ENCODE results near the gene LSS.
A peak's percentile ranks its signal among the peaks of the same experiment; 100 is the strongest.
"Not testable (repeated sequence)": the region's sequence is repeated elsewhere in the genome, so short reads cannot be mapped to it uniquely, and the experiment has no call there.

The LSS gene

DNA sequence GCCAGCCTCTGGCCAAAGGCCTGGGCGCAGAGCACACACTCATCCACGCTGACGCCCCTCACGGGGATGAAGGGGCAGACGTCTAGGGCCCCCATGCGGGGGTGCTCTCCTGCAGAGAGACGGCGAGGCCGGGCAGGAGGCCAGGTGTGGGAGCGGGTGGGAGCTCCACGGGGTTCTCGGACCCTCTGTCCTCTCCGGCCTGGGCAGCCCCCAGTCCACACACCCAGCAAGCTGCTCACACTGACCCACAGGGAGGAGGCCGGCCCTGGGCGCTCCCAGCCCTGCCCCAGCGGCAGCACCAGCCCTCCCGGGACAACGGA lies 75.7 kb downstream of the LSS start:
- DNase-seq = peak; percentile 32

GRCh38 chr21:46151989-46152926 lies 76.3 kb downstream of the LSS start:
- DNase-seq = peak; percentile 13

GRCh38 chr21:46151261-46151988 lies 77.1 kb downstream of the LSS start:
- peak; percentile 21 for DNase-seq

DNA sequence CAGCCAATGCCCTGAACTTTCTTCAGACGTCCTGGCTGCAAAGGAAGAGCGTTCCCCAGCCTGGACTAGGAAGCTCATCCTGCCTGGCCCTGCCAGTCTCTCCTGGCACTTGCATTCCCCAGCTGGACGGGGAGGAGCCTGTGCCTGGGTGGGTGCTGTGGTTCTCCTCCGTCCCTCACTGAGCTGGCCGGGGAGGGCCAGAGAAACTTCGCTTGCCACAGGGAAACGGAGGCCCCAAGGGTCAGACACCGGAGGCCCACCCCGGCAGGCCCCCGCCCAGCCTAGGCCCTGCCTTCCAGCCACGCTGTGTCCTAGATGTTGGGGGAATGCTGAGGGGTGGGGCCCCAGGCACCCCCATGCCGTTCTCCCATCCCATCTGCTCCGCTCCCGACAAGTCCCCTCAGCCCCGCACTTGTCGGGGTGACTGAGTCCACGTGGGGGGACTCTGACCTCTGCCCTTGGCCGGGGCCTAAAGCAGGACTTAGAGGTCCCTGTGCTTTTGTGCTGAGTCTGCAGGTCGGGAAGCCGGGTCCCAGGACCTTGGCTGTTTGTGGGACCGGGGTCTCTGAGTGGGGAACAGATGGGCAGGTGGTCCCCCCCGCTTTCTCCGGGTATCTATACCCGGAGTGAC lies 78.0 kb downstream of the LSS start:
- DNase-seq = peak; percentile 35

GRCh38 chr21:46150073-46150472 lies 78.5 kb downstream of the LSS start:
- peak; percentile 23 for DNase-seq

DNA sequence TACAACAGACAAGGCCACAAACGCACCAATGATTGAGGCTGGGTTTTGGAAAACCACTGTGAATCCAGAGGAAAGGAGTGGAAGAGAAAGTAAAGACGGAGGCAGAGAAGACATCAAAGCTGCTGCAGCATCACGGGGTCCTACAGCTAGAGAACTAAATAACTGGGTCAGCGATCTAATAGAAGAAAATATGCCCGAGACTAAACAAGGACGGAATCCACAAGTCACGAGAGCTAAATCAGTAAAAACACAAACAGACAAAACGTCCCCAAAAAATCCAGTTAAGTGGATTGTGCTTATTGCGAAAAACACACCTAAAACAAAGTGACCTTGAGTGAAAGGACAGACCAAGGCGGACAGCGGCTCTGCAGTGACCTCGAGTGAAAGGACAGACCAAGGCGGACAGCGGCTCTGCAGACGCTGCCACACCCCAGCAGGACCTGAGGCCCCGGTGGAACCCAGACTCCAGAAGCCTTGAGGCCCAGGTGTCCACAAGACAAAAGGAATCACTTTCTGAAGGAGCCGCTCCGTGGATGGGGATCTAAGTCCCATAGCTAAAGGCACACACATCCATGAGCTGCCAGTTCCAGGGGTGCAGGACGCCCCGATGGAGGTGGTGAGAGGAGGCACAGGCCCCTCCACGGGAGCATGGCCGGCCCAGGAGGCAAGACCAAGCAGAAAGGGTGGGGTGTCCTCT lies 79.2 kb downstream of the LSS start:
- peak; percentile 12 for DNase-seq

- no peak for DNase-seq
Observed at GRCh38 chr21:46148106-46148505, 80.5 kb downstream of the LSS start.

DNA sequence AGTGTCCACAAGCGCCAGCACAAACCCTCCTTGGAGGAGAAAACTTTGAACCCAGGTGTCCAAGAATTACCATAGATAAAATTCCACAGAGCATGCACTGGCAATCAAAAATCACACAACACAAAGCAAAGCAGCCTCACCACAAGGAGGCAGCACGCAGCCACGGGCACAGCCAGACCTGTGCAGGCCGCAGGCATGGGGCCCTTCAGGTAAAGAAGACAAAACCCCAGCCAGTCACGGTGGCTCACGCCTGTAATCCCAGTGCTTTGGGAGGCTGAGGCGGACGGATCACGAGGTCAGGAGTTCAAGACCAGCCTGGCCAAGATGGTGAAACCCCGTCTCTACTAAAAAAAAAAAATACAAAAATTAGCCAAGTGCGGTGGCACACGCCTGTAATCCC lies 81.1 kb downstream of the LSS start:
- peak; percentile 15 for DNase-seq

DNA sequence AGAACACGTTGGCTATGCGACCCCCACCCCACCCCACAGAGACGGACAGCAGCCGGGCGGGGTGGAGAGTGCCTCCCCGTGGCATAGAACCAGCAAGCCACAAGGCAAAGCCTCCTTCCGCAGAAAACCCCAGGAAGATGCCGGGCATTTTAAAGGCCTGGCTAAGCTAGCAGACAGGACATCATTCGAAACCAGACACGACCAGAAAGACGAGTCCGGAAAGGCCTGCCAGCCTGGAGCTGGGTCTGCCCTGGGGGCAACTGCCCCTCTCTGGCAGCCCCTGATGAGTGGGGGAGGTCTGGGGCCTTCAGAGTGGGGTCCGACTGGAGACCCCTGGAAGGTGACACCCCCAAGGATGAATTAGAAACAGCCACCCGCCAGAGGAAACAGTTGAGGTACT lies 81.7 kb downstream of the LSS start:
- DNase-seq = peak; percentile 10

GRCh38 chr21:46145840-46146691 lies 82.5 kb downstream of the LSS start:
- DNase-seq = peak; percentile 10

GRCh38 chr21:46145159-46145839 lies 83.3 kb downstream of the LSS start:
- DNase-seq = no peak

DNA sequence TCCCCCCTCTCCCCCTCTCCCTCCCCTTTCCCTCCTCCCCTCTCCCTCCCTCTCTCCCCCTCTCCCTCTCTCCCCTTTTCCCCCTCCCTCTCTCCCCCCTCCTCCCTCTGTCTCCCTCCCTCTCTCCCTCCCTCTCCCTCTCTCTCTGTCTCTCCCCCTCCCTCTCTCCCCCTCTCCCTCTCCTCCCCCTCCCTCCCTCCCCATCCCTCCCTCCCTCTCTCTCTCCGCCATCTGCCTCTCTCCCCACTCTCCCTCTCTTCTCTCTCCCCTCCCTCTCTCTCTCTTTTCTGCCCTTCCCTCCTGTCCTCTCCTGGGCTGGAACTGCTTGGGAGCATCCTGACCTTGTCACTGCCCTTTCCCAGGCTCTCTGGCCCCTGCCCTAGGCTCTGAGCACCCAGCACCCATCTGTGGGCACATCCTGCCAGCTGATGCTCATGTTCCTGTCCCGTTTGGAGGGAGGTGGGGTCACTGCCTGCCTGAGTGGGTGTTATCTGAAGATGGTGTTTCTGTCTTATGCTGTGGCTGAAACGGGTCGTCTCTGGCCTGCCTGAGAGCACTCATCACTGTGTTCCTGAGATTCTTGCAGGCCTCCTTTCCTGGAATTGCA lies 84.0 kb downstream of the LSS start:
- no peak for DNase-seq

DNA sequence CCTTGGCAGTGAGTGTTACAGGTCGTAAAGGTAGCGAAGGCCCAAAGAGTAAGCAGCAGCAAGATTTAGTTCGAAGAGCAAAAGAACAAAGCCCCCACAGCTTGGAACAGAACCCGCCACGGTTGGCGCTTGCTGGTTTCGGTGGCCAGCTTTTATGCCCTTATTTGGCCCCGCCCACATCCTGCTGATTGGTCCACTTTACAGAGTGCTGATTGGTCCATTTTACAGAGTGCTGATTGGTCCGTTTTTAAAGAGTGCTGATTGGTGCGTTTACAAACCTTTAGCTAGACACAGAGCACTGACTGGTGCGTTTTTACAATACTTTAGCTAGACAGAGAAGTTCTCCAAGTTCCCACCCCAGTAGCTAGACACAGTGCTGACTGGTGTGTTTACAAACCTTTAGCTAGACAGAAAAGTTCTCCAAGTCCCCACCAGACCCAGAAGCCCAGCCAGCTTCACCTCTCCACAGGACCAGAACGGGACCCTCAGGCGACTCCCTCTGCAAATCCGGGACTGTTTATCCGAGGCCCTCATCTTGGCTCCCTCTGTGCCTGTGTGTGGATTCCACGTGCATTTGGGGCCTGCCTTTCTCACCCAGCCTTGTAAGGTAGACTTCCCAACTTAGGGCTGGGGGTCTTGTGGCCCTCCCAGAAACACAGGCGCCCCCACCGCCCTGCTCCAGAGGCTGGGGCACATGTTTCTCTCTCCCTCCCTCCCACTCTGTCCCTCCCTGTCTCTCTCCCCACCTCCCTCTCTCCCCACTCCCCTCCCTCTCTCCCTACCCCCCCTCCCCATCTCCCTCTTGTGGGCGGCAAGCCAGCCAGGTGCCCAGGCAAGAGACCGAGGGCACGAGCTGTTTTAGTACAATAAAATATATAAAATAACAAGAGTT lies 85.7 kb downstream of the LSS start:
- DNase-seq = no peak

DNA sequence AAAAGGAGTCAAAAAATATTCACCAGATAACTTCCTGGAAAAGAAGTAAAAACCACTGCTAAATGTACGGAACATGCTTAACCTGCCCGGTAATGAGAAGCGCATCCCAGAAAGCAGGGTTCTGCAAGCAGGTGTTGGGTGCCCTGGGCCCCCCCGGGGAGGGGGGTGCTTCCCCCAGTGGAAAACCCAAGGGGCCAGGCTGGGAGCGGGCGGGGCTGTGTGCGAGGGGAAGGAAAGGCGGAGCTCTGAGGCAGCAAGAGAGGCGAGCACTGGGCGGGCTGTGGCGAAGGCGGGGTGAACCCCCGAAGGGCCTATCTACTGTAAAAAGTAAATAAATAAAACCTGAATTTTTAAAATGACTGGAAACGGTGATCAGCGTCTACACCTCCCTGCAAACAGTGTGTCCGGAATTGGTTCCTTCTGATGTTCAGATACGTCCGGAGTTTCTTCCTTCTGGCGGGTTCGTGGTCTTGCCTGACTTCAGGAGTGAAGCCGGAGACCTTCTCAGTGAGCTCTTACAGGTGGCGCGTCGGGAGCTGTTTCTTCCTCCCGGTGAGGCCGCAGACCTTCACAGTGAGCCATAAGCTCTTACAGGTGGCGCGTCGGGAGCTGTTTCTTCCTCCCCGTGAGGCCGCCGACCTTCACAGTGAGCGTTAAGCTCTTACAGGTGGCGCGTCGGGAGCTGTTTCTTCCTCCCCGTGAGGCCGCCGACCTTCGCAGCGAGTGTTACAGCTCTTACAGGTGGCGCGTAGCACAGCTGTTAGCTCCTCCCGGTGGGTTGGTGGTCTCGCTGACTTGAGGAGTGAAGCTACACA lies 86.6 kb downstream of the LSS start:
- DNase-seq = no peak

DNA sequence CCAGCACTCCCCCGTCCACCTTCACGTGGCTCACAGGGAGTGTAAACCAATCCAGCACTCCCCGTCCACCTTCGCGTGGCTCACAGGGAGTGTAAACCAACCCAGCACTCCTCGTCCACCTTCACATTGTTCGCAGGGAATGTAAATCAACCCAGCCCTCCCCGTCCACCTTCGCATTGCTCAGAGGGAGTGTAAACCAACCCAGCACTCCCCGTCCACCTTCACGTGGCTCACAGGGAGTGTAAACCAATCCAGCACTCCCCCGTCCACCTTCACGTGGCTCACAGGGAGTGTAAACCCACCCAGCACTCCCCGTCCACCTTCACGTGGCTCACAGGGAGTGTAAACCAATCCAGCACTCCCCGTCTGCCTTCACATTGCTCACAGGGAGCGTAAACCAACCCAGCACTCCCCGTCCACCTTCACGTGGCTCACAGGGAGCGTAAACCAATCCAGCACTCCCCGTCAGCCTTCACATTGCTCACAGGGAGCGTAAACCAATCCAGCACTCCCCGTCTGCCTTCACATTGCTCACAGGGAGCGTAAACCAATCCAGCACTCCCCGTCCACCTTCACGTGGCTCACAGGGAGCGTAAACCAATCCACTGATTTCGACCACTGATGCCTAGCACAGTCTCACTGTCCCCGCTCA lies 88.1 kb downstream of the LSS start:
- DNase-seq = not testable (repeated sequence)

GRCh38 chr21:46139686-46140085 lies 88.9 kb downstream of the LSS start:
- no peak for DNase-seq

DNA sequence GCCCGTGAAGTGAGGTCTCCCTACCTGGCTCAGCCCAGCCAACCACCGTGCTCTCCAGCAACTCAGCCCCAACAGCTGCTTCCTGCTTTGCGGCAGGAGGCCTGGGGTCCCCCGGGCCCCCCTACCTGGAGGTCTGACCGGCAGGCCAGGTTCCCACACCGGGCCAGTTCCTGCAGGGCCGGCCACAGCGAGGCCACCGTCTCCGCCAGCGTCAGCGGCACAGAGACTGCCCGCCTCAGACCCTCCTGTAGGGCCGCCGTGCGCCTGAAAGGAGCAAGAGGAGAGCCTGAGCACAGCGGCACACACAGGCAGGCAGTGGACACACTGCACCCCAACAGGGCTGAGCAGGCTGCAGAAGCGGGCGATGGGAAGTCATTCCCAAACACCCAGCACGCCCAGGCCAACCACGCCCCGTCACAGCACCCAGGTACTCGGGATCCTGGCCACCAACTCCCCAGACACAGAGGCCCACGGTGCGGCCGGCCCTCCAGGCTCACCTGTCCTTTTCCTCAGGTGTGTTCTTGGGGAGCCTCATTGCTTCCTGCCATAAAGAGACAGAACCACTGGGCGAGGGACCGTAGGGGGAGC lies 90.1 kb downstream of the LSS start:
- DNase-seq = no peak

Measured in right hindlimb (tissue), 1 donor.